Activated T-cell treated with anti-CD3 and anti-CD28 coated beads, Interleukin-2, amount 50 U/mL, for 4 hours (primary cell): ENCODE measurements around the gene RRAS. TPM values are rescaled to one million over a fixed set of nuclear protein-coding genes. Genes with fewer than 3 reads are reported as not detected.
"Not testable (repeated sequence)": the region's sequence is repeated elsewhere in the genome, so short reads cannot be mapped to it uniquely, and the experiment has no call there.

ENCODE experiments used
- ATAC-seq, 2 donors: fragments of 200-7000 bp; cut with Tn5 transposase; one replicate each; pipeline ENCODE4 v1.10.0; 2021
- DNase-seq: peaks from one replicate; pipeline ENCODE4 v3.0.0-alpha.2; 2020
- H3K27me3 Mint-ChIP-seq: one replicate; pipeline ENCODE4 v1.8.0; 2021; ENCODE audit warnings: low read depth, mixed read lengths
- H3K36me3 Mint-ChIP-seq: one replicate; pipeline ENCODE4 v1.8.0; 2022; ENCODE audit warnings: mixed read lengths; ENCODE audit not compliant: insufficient read depth
- H3K4me1 Mint-ChIP-seq: one replicate; pipeline ENCODE4 v1.8.0; 2021; ENCODE audit warnings: low read depth, mixed read lengths
- H3K4me3 Mint-ChIP-seq: one replicate; pipeline ENCODE4 v1.8.0; 2021; ENCODE audit warnings: mild to moderate bottlenecking, moderate library complexity, mixed read lengths
- H3K9me3 Mint-ChIP-seq: one replicate; pipeline ENCODE4 v1.8.0; 2021; ENCODE audit warnings: mixed read lengths
- total RNA-seq, 3 donors: library from RNA; stranded (reverse); gene quantifications; one replicate each; pipeline ENCODE4 v1.2.1, GENCODE V29; 2021

The RRAS gene
- total RNA-seq, 3 donors from 2014 or later = 2.3 to 3.8 (median 3.5) TPM

DNA sequence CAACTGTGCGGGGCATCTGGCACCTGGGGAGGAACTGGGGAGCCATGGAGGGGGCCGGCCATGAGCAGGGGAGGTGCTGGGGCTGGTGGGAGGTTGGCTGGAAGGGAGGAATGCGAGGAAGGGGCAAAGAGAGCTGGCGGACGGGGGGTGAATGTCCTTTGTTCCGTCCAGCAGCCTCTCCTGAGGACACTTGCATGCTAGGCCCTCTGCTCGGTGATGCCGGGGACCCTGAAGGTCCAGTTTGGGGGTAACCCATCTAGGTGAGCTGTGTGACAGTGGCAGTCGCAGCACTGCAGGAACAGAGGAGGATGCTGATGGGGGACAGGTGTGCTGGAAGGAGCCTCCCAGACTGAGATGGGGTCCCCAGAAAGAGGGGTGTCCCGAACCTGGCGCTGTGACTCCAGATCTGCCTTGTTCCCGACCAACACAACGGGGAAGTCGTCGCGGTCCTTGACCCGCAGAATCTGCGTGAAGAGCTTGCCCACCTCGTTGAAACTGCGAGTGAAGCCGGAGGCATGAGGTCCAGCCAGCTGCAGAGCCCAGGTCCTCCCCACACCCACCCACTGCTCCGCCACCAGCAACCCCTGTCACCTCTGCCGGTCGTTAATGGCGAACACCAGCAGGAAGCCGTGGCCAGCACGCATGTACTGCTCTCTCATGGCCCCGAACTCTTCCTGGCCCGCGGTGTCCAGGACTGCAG lies 3.6 kb downstream of the RRAS start:
- DNase-seq (no peak), ATAC-seq (no peak)
- Mint-ChIP-seq H3K36me3 (no peaks in the 10 kb centered on the region), H3K4me3 (no peak overlapping the region), H3K27me3 (no peaks in the 10 kb centered on the region), H3K9me3 (no peaks in the 10 kb centered on the region), H3K4me1 (peaks cover 27% of the 10 kb centered on the region)

DNA sequence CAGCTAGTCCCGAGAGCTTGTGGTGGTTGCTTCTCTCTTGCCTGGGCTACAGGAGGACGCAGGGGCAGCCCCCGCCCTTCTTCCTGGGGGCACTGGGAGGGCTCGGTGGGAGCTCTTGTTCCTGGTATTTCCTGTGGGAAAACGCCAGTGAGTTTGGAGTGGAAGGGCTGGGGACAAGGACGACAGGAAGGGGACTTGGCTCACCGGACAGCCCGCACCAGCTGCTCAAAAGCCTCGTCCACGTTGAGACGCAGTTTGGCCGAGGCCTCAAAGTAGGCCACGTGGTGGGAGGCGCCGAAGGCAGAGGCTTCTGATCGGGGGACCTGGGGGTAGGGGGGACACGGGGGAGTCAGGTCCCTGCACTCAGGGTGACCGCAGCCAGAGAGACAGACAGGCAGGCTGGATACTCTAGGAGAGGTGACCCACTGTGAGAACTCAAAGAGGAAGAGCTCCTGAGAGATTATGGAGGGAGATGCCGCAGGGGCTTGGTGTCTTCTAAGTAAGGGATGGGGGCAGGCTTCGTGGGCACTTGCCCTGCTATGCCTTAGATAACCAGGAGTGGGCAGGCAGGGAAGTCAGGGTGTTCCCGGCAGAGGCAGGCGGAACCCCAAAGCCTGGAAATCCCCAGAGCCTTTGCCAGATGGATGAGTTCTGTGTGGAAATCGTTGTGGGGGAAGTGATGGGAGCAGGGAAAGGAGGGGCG lies 4.3 kb downstream of the RRAS start:
- Mint-ChIP-seq H3K4me3 (no peak overlapping the region), H3K9me3 (no peaks in the 10 kb centered on the region), H3K4me1 (peaks cover 23% of the 10 kb centered on the region), H3K27me3 (no peaks in the 10 kb centered on the region), H3K36me3 (no peaks in the 10 kb centered on the region)
- no peak for ATAC-seq
- DNase-seq = no peak

DNA sequence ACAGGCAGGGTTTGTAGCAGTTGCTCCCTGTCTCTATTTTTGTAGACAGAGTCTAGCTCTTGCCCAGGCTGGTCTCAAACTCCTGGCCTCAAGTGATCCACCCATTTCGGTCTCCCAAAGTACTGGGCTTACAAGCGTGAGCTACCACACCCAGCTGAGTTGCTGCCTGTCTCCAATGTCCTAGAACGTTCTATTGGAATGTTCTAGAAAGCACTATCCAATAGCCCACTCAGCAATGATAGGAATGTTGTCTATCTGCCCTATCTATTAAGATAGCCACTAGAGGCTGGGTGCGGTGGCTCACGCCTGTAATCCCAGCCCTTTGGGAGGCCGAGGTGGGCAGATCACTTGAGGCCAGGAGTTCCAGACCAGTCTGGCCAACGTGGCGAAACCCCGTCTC lies 6.7 kb downstream of the RRAS start:
- H3K36me3 Mint-ChIP-seq, ATAC-seq, H3K4me1 Mint-ChIP-seq, H3K4me3 Mint-ChIP-seq, H3K27me3 Mint-ChIP-seq, H3K9me3 Mint-ChIP-seq, DNase-seq: not testable (repeated sequence)

DNA sequence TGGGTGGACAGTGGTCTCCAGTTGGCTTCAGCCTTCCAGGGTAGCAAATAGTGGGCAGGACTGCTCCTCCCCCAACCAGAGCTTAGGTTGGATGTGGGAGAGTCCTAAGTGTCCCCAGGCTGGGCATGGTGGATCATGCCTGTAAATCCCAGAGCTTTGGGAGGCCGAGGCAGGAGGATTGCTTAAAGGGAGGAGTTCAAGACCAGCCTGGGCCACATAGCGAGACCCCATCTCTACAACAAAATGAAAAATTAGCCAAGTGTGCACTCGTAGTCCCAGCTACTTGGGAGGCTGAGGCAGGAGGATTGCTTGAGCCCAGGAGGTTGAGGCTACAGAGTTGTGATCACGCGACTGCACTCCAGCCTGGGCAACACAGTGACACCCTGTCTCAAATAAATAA lies 7.4 kb downstream of the RRAS start:
- Mint-ChIP-seq H3K27me3 (no peaks in the 10 kb centered on the region), H3K4me3 (no peak overlapping the region), H3K4me1 (no peaks in the 10 kb centered on the region), H3K9me3 (no peaks in the 10 kb centered on the region), H3K36me3 (peaks cover 4% of the 10 kb centered on the region)
- ATAC-seq = no peak
- no peak for DNase-seq

DNA sequence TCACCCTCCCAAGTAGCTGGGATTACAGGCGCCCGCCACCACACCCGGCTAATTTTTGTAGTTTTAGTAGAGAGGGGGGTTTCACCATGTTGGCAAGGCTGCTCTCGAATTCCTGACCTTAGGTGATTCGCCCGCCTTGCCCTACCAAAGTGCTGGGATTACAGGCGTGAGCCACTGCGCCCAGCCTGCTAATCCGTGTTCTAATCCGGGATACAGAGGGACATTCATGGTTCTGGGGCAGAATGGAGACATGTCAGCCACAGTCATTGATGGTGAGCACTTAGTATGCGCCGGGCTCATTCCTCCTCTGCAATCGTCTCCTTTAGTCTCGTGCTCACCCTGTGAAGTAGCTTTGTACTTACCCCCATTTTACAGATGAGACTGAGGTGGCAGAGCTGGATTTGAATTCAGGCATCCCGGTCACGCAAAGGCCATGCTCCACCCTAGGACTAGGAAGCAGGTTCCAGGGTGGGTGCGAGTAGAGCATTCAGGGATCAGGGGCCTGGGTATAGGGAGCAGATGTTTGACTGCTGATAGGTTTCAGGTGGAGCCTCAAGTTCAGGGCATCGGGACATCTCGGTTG lies 8.2 kb downstream of the RRAS start:
- Mint-ChIP-seq H3K4me3 (no peak overlapping the region), H3K27me3 (no peaks in the 10 kb centered on the region), H3K9me3 (no peaks in the 10 kb centered on the region), H3K36me3 (peaks cover 5% of the 10 kb centered on the region), H3K4me1 (no peaks in the 10 kb centered on the region)
- ATAC-seq = no peak
- no peak for DNase-seq

DNA sequence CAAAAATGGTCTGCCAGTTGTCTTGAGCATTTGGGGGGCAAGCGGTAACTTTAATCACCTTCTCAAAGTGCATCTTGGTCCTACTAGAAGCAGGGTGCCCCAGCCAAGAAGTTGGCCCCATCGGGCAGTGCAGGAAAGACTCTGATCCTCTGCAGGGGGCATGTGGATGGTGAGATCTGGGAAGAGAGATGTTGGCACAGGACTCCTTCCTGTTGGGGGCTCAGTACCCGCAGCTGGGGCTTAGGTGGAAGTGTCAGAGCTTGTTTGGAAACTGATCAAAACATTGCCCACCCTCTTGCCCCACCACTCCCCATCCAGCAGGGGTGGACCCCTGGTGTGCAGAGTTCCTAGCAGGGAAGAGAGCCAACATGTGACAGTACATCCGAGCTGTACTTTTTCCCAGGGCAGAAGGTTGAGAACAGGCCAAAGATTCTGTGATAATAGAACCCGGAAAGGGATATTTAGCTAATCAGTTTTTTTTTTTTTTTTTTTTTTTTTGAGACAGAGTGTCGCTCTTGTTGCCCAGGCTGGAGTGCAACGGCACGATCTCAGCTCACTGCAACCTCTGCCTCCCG lies 8.8 kb downstream of the RRAS start:
- Mint-ChIP-seq H3K4me3 (no peak overlapping the region), H3K4me1 (no peaks in the 10 kb centered on the region), H3K9me3 (no peaks in the 10 kb centered on the region), H3K36me3 (peaks cover 5% of the 10 kb centered on the region), H3K27me3 (no peaks in the 10 kb centered on the region)
- DNase-seq = no peak
- ATAC-seq = no peak

DNA sequence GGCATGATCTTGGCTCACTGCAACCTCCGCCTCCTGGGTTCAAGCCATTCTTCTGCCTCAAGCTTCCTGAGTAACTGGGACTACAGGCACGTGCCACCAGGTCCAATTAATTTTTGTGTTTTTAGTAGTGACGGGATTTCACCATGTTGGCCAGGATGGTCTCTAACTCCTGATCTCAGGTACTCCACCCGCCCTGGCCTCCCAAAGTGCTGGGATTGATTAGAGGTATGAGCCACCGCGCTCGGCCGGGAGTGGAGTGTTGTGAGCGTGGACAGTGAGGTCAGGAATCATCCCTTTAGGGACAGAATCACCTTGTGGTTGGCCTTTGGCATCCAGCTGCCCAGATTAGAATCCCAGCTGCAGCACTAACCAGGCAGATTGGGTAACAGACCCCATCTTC lies 10.3 kb downstream of the RRAS start:
- Mint-ChIP-seq H3K4me3 (no peak overlapping the region), H3K36me3 (peaks cover 5% of the 10 kb centered on the region), H3K9me3 (no peaks in the 10 kb centered on the region), H3K27me3 (no peaks in the 10 kb centered on the region), H3K4me1 (no peaks in the 10 kb centered on the region)
- DNase-seq (no peak), ATAC-seq (no peak)

DNA sequence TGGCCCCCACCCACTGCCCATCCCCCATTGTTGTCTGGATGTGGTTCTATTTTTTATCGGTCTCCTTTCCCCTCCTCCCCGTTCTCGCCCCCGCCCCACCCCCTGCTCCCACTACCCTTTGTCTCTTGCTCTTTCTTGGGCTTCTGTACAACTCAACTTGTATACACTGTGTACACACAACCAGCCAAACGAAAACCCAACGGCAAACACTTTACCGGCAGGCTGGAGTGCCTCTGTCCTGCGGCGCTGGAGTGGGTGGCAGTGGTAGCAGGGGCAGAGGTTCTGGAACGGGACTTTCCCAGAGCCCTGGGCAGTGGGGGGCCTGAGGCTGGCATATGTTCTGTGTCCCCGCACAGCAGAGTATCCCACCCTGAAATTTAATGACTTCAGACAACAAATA lies 13.7 kb downstream of the RRAS start:
- ATAC-seq (no peak), DNase-seq (no peak)
- H3K4me3 Mint-ChIP-seq = no peak overlapping the region
- H3K36me3 Mint-ChIP-seq = peaks cover 10% of the 10 kb centered on the region
- no peaks in the 10 kb centered on the region for H3K4me1 Mint-ChIP-seq
- no peaks in the 10 kb centered on the region for H3K9me3 Mint-ChIP-seq
- no peaks in the 10 kb centered on the region for H3K27me3 Mint-ChIP-seq

DNA sequence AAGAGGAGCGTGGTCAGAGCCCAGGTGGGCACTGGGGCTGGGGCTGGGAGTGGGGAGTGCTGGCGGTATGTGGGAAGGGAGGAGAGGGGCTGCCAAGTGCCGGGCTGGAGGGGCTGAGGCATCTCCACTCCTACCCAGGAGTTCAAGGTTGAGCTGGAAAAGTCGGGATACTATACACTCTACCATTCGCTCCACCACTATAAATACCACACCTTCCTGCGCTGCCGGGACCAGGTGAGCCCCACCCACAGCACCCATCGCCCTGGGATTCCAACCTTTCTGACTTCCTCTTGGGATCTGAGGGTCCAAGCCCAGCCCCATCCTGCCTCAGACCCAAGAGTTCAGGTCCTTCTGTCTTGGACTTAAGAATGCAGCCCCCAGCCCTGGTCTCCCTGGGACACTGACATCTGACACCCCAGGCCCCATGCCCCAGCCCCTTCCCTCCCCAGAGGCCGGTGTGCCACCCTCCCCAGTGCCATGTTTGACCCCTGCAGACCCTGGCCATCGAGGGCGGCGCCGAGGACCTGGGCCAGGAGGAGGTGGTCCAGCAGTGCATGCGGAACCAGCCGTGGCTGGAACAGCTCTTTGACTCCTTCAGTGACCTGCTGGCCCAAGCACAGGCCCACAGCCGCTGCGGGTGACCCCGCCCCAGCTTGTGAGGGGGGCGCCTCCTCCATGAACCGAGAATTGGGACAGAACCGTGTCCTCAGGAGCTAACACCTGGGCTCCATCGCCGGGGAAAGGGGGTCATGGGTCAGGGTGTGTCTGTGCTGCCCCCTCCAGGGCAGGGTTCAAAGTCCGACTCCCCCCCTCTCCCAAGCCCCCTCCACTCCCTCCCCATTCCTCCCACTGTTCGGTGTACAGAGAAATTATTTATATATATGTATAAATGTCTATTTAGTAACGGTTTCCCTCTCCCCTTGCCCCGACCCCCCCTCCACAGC lies 14.7 kb downstream of the RRAS start:
- no peak for ATAC-seq
- Mint-ChIP-seq H3K9me3 (no peaks in the 10 kb centered on the region), H3K4me1 (no peaks in the 10 kb centered on the region), H3K27me3 (no peaks in the 10 kb centered on the region), H3K36me3 (peaks cover 10% of the 10 kb centered on the region), H3K4me3 (no peak overlapping the region)
- DNase-seq = no peak

DNA sequence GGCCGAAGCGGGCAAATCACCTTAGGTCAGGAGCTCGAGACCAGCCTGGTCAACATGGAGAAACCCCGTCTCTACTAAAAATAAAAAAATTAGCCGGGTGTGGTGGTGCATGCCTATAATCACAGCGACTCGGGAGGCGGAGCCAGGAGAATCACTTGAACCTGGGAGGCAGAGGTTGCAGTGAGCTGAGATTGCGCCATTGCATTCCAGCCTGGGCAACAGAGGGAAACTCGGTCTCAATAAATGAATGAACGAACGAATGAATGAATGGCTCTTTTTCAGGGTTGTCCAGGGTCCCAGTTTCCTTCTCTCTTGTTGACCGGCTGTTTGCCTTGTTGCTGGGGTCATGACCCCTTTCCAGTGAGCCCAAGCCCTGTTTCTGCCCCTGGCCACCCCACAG lies 22.1 kb downstream of the RRAS start:
- not testable (repeated sequence) for H3K4me3 Mint-ChIP-seq, H3K9me3 Mint-ChIP-seq, ATAC-seq, DNase-seq, H3K27me3 Mint-ChIP-seq
- peaks cover 35% of the 10 kb centered on the region for H3K36me3 Mint-ChIP-seq
- peaks cover 13% of the 10 kb centered on the region for H3K4me1 Mint-ChIP-seq

DNA sequence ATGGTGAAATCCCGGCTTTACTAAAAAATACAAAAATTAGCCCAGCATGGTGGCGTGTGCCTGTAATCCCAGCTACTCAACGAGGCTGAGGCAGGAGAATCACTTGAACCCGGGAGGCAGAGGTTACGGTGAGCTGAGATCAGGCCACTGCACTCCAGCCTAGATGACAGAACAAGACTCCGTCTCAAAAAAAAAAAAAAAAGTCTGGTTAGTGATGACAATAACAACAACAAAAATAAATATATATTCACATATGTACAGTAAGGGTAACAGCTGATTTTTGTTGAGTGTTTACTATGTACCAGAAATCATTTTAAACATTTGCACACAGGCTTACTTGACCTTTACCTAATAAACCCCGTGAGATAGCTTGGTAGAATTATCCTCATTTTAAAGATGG lies 23.0 kb downstream of the RRAS start:
- Mint-ChIP-seq H3K9me3 (no peaks in the 10 kb centered on the region), H3K36me3 (peaks cover 36% of the 10 kb centered on the region), H3K4me1 (peaks cover 17% of the 10 kb centered on the region), H3K4me3 (no peak overlapping the region), H3K27me3 (no peaks in the 10 kb centered on the region)
- no peak for ATAC-seq
- DNase-seq = no peak

DNA sequence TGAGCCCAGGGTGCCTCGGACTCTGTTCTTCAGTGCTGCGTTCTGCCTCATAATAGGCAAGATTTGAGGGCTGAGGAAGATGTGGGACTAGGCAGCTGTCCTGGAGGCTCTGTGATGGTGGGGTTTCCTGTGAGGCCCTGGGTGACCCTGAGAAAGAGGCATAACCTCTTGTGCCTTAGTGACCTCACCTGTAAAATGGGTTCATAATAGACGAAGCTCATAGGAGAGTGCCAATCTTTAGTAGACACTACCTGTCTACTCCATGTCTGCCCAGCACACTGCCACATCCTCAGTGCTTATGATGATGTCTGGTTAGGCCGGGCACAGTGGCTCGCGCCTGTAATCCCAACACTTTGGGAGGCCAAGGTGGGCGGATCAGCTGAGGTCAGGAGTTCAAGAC lies 23.4 kb downstream of the RRAS start:
- H3K27me3 Mint-ChIP-seq = no peaks in the 10 kb centered on the region
- peaks cover 36% of the 10 kb centered on the region for H3K36me3 Mint-ChIP-seq
- ATAC-seq (no peak), DNase-seq (no peak)
- H3K9me3 Mint-ChIP-seq = no peaks in the 10 kb centered on the region
- H3K4me1 Mint-ChIP-seq = peaks cover 17% of the 10 kb centered on the region
- no peak overlapping the region for H3K4me3 Mint-ChIP-seq

DNA sequence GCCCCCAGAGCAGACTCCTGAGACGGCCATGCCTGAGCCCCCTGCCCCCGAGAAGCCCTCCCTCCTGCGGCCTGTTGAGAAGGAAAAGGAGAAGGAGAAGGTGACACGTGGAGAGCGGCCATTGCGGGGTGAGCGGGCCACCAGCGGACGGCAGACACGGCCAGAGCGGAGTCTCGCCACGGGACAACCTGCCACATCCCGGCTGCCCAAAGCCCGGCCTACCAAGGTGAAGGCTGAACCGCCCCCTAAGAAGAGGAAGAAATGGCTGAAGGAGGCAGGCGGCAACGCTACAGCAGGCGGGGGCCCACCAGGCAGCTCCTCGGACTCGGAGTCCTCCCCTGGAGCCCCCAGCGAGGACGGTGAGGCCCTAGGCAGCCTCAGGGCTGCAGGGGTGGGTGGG lies 24.1 kb downstream of the RRAS start:
- no peak for ATAC-seq
- peaks cover 36% of the 10 kb centered on the region for H3K36me3 Mint-ChIP-seq
- DNase-seq = no peak

More for the DNA sequence above, 24.1 kb downstream of the RRAS start:
- Mint-ChIP-seq H3K9me3 (no peaks in the 10 kb centered on the region), H3K4me1 (peaks cover 17% of the 10 kb centered on the region), H3K4me3 (no peak overlapping the region), H3K27me3 (no peaks in the 10 kb centered on the region)
